Central memory CD4-positive, alpha-beta T cell (primary cell): ENCODE measurements around the gene GTSE1.
"Not testable (repeated sequence)": the region's sequence is repeated elsewhere in the genome, so short reads cannot be mapped to it uniquely, and the experiment has no call there.

Experiments used
- DNase-seq: peaks from one replicate; pipeline ENCODE4 v3.0.0; 2022
- total RNA-seq, 3 experiments: gene quantifications; one replicate each; lab custom pipeline; 2026; lab: John Stamatoyannopoulos, UW

Gene GTSE1
- 0.16 to 2.5 (median 0.46) reads per million in 3 experiments for total RNA-seq

GRCh38 chr22:46296257-46297150, at the start of gene GTSE1:
Gene GTSE1, plus strand, starts transcription at chr22:46296870. Its CDS starts 531 bp downstream, at chr22:46297401.
- peak; percentile 97 for DNase-seq

GRCh38 chr22:46247443-46247975, 49.2 kb upstream of the GTSE1 start:
- no peak for DNase-seq

- peak; percentile 89 for DNase-seq
Observed at GRCh38 chr22:46250035-46250782, 46.5 kb upstream of the GTSE1 start, which contains the start of gene CDPF1. Gene CDPF1, minus strand, starts transcription at chr22:46250293. Its CDS starts 2,009 bp downstream, at chr22:46248284.

- no peak for DNase-seq
Observed at GRCh38 chr22:46250783-46251125, 45.9 kb upstream of the GTSE1 start.

- no peak for DNase-seq
Observed at GRCh38 chr22:46251266-46251665, 45.4 kb upstream of the GTSE1 start.

- no peak for DNase-seq
Observed at GRCh38 chr22:46251816-46252380, 44.8 kb upstream of the GTSE1 start.

GRCh38 chr22:46256358-46256958, 40.2 kb upstream of the GTSE1 start:
- no peak for DNase-seq

GRCh38 chr22:46259374-46259773, 37.3 kb upstream of the GTSE1 start:
- DNase-seq, result no peak

GRCh38 chr22:46260038-46260437, 36.6 kb upstream of the GTSE1 start:
- DNase-seq, result no peak

GRCh38 chr22:46262449-46263215, 34.0 kb upstream of the GTSE1 start:
- DNase-seq, result no peak

GRCh38 chr22:46263216-46263590, 33.5 kb upstream of the GTSE1 start, which contains the start of gene PKDREJ:
Gene PKDREJ, minus strand, starts transcription at chr22:46263343. Its CDS starts 21 bp downstream, at chr22:46263322.
- DNase-seq, result no peak

- DNase-seq, result not testable (repeated sequence)
Observed at GRCh38 chr22:46264520-46264919, 32.1 kb upstream of the GTSE1 start.

GRCh38 chr22:46265627-46266026, 31.0 kb upstream of the GTSE1 start:
- DNase-seq, result not testable (repeated sequence)

GRCh38 chr22:46267431-46268279, 29.0 kb upstream of the GTSE1 start, which contains the start of gene TTC38:
Gene TTC38, plus strand, starts transcription at chr22:46268008. Its CDS starts 32 bp downstream, at chr22:46268040.
- DNase-seq, result peak; percentile 19

GRCh38 chr22:46269564-46269963, 27.1 kb upstream of the GTSE1 start:
- DNase-seq, result no peak

- DNase-seq, result no peak
Observed at GRCh38 chr22:46272196-46272595, 24.5 kb upstream of the GTSE1 start.

GRCh38 chr22:46272762-46273431, 23.8 kb upstream of the GTSE1 start:
- DNase-seq, result no peak

- no peak for DNase-seq
Observed at GRCh38 chr22:46273432-46274148, 23.1 kb upstream of the GTSE1 start.

GRCh38 chr22:46274381-46274780, 22.3 kb upstream of the GTSE1 start:
- no peak for DNase-seq
